GM23338 (cell line): ENCODE data around the gene ZNF106. TPM values are rescaled to one million over a fixed set of nuclear protein-coding genes. Genes with fewer than 3 reads are reported as not detected.
A peak's percentile ranks its signal among the peaks of the same experiment; 100 is the strongest.

Source experiments
- ATAC-seq: fragments of 200-7000 bp; cut with Tn5 transposase; 3 replicates; pipeline ENCODE4 v1.9.1; 2020
- DNase-seq: peaks from one replicate; pipeline ENCODE4 v3.0.0-alpha.2; 2015; ENCODE audit warnings: low spot score
- H2AFZ ChIP-seq: fragments of 200-600 bp; sonication (generic); 2 replicates; pipeline ENCODE4 v1.8.0; 2016; ENCODE audit warnings: antibody characterized with exemption, mild to moderate bottlenecking, moderate library complexity
- H3F3A ChIP-seq: fragments of 200-600 bp; sonication (generic); replicated peaks from 2 replicates; pipeline ENCODE4 v1.8.0; 2017; ENCODE audit warnings: antibody characterized with exemption, mixed run types, low read depth
- H3K27ac ChIP-seq: fragments of 200-600 bp; sonication (generic); 2 replicates; pipeline ENCODE4 v1.6.1; 2016; ENCODE audit warnings: low read depth
- H3K27me3 ChIP-seq: fragments of 200-600 bp; sonication (generic); 2 replicates; pipeline ENCODE4 v1.8.0; 2016; ENCODE audit warnings: mild to moderate bottlenecking, mixed run types, moderate library complexity; ENCODE audit not compliant: insufficient read depth
- H3K36me3 ChIP-seq: fragments of 200-600 bp; sonication (generic); 2 replicates; pipeline ENCODE4 v1.8.0; 2016; ENCODE audit warnings: mild to moderate bottlenecking; ENCODE audit not compliant: insufficient read depth
- H3K4me1 ChIP-seq: fragments of 200-600 bp; sonication (generic); 2 replicates; pipeline ENCODE4 v1.8.0; 2016; ENCODE audit warnings: mild to moderate bottlenecking, moderate library complexity; ENCODE audit not compliant: insufficient read depth
- H3K4me2 ChIP-seq: fragments of 200-600 bp; sonication (generic); 2 replicates; pipeline ENCODE4 v1.7.1; 2017; ENCODE audit warnings: mixed run types
- H3K4me3 ChIP-seq: fragments of 200-600 bp; sonication (generic); 2 replicates; pipeline ENCODE4 v1.6.1; 2016; ENCODE audit warnings: mixed run types
- H3K79me2 ChIP-seq: fragments of 200-600 bp; sonication (generic); replicated peaks from 2 replicates; pipeline ENCODE4 v1.8.0; 2017; ENCODE audit warnings: mild to moderate bottlenecking; ENCODE audit not compliant: insufficient read depth
- H3K9me2 ChIP-seq: fragments of 200-600 bp; sonication (generic); 2 replicates; pipeline ENCODE4 v1.8.0; 2017; ENCODE audit not compliant: insufficient read depth
- H4K20me1 ChIP-seq: fragments of 200-600 bp; sonication (generic); replicated peaks from 2 replicates; pipeline ENCODE4 v1.8.0; 2017; ENCODE audit warnings: mild to moderate bottlenecking; ENCODE audit not compliant: insufficient read depth
- H3K27ac Mint-ChIP-seq: 2 replicates; pipeline ENCODE4 v1.8.0; 2020; ENCODE audit warnings: inconsistent platforms, mild to moderate bottlenecking, moderate library complexity, mixed read lengths
- H3K27me3 Mint-ChIP-seq: 3 replicates; pipeline ENCODE4 v1.8.0; 2022; ENCODE audit warnings: low read depth, mild to moderate bottlenecking, moderate library complexity, mixed read lengths, inconsistent platforms; ENCODE audit not compliant: insufficient read depth, poor library complexity
- H3K36me3 Mint-ChIP-seq: 3 replicates; pipeline ENCODE4 v1.8.0; 2021; ENCODE audit warnings: low read depth, mild to moderate bottlenecking, inconsistent platforms, moderate library complexity, mixed read lengths
- H3K4me1 Mint-ChIP-seq: 3 replicates; pipeline ENCODE4 v1.8.0; 2020; ENCODE audit warnings: mild to moderate bottlenecking, inconsistent platforms, mixed read lengths
- H3K4me3 Mint-ChIP-seq: 3 replicates; pipeline ENCODE4 v1.8.0; 2021; ENCODE audit warnings: moderate library complexity, mild to moderate bottlenecking, inconsistent platforms, mixed read lengths
- H3K9me3 Mint-ChIP-seq: 3 replicates; pipeline ENCODE4 v1.8.0; 2020; ENCODE audit warnings: moderate library complexity, mild to moderate bottlenecking, inconsistent platforms, mixed read lengths
- CREB1 ChIP-seq: fragments of 250-450 bp; sonication (Bioruptor Pico); IDR thresholded peaks from 2 replicates; pipeline ENCODE4 v1.5.0; 2020; ENCODE audit warnings: low read depth, mild to moderate bottlenecking, moderate library complexity
- CTCF ChIP-seq, 2 experiments: fragments of 200-600 bp in 1 of 2; sonication (generic) in 1 of 2; conservative IDR thresholded peaks; 2 replicates each; pipeline versions ENCODE4 v1.5.1 to v1.6.1; 2016 to 2017; ENCODE audit warnings: antibody characterized with exemption in 2 of 2, low read depth in 2 of 2, mild to moderate bottlenecking in 2 of 2, moderate library complexity in 1 of 2
- EZH2 ChIP-seq: fragments of 200-600 bp; sonication (generic); IDR thresholded peaks from one replicate; pipeline ENCODE4 v1.8.0; 2017; ENCODE audit warnings: antibody characterized with exemption, mild to moderate bottlenecking, low read depth; ENCODE audit not compliant: unreplicated experiment
- EZH2phosphoT487 ChIP-seq: fragments of 200-600 bp; sonication (generic); IDR thresholded peaks from one replicate; pipeline ENCODE4 v1.8.1; 2018; ENCODE audit warnings: antibody characterized with exemption; ENCODE audit not compliant: unreplicated experiment
- JUNB ChIP-seq: IDR thresholded peaks from one replicate; pipeline ENCODE4 v1.6.1; 2016; ENCODE audit warnings: antibody characterized with exemption; ENCODE audit not compliant: unreplicated experiment
- NANOG ChIP-seq: IDR thresholded peaks from 2 replicates; pipeline ENCODE4 v1.6.1; 2016; ENCODE audit warnings: antibody characterized with exemption, borderline replicate concordance
- POLR2AphosphoS5 ChIP-seq: IDR thresholded peaks from 2 replicates; pipeline ENCODE4 v1.6.1; 2016; ENCODE audit warnings: antibody characterized with exemption, low read depth
- STAT1 ChIP-seq: IDR thresholded peaks from one replicate; pipeline ENCODE4 v1.6.1; 2016; ENCODE audit warnings: antibody characterized with exemption; ENCODE audit not compliant: unreplicated experiment
- ZNF114 ChIP-seq: fragments of 250-450 bp; sonication (Bioruptor Pico); IDR thresholded peaks from 2 replicates; pipeline ENCODE4 v1.5.0; 2020; ENCODE audit warnings: mild to moderate bottlenecking, moderate library complexity
- ZNF331 ChIP-seq: fragments of 250-450 bp; sonication (Bioruptor Pico); IDR thresholded peaks from 2 replicates; pipeline ENCODE4 v1.5.0; 2020; ENCODE audit warnings: low read depth, mild to moderate bottlenecking, moderate library complexity
- polyA plus RNA-seq: library from polyadenylated mRNA; unstranded; fragments of >200 nt; fragmentation: Nextera tagmentation; extraction: Ambion mirVana; gene quantifications from 2 replicates; pipeline ENCODE4 v1.2.1, GENCODE V29; 2016
- total RNA-seq: library from RNA; depleted of rRNA; stranded (reverse); fragments of >200 nt; shearing (Covaris generic); gene quantifications from 2 replicates; pipeline ENCODE4 v1.2.3, GENCODE V29; 2014
- TF ChIP-seq, protein P1 (sequence below): IDR thresholded peaks from one replicate; pipeline ENCODE4 v1.6.1; 2018; ENCODE audit warnings: antibody characterized with exemption; ENCODE audit not compliant: unreplicated experiment
- TF ChIP-seq, protein P2 (sequence below): fragments of 250-450 bp; sonication (Bioruptor Pico); IDR thresholded peaks from 2 replicates; pipeline ENCODE4 v1.5.0; 2020; ENCODE audit warnings: mild to moderate bottlenecking, moderate library complexity
- TF ChIP-seq, protein P3 (sequence below): IDR thresholded peaks from 2 replicates; pipeline ENCODE4 v1.6.1; 2016; ENCODE audit warnings: antibody characterized with exemption

The ZNF106 gene
- total and polyA plus RNA-seq, 2 experiments from 2014 or later, result 48.0 to 53.7 TPM

- ATAC-seq, result no peak
- no peak overlapping the region for H3K4me3 Mint-ChIP-seq
- H3K79me2 ChIP-seq, result peaks cover 77% of the 10 kb centered on the region
- no peaks in the 10 kb centered on the region for H3K27me3 ChIP-seq
- no peak overlapping the region for H3K4me3 ChIP-seq
- H3K36me3 ChIP-seq, result no peaks in the 10 kb centered on the region
- TF ChIP-seq, protein P1, sequence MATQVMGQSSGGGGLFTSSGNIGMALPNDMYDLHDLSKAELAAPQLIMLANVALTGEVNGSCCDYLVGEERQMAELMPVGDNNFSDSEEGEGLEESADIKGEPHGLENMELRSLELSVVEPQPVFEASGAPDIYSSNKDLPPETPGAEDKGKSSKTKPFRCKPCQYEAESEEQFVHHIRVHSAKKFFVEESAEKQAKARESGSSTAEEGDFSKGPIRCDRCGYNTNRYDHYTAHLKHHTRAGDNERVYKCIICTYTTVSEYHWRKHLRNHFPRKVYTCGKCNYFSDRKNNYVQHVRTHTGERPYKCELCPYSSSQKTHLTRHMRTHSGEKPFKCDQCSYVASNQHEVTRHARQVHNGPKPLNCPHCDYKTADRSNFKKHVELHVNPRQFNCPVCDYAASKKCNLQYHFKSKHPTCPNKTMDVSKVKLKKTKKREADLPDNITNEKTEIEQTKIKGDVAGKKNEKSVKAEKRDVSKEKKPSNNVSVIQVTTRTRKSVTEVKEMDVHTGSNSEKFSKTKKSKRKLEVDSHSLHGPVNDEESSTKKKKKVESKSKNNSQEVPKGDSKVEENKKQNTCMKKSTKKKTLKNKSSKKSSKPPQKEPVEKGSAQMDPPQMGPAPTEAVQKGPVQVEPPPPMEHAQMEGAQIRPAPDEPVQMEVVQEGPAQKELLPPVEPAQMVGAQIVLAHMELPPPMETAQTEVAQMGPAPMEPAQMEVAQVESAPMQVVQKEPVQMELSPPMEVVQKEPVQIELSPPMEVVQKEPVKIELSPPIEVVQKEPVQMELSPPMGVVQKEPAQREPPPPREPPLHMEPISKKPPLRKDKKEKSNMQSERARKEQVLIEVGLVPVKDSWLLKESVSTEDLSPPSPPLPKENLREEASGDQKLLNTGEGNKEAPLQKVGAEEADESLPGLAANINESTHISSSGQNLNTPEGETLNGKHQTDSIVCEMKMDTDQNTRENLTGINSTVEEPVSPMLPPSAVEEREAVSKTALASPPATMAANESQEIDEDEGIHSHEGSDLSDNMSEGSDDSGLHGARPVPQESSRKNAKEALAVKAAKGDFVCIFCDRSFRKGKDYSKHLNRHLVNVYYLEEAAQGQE, result no peak
- no peak for TF ChIP-seq ZNF114 (CRISPR knock-in tag)
- TF ChIP-seq NANOG, result no peak
- no peak for TF ChIP-seq ZNF331
- no peak for TF ChIP-seq CTCF (conservative IDR thresholded peaks at IDR 0.05; ENCODE audit: low read depth in 2 of 2)
- no peak for TF ChIP-seq STAT1
- TF ChIP-seq, protein P2, sequence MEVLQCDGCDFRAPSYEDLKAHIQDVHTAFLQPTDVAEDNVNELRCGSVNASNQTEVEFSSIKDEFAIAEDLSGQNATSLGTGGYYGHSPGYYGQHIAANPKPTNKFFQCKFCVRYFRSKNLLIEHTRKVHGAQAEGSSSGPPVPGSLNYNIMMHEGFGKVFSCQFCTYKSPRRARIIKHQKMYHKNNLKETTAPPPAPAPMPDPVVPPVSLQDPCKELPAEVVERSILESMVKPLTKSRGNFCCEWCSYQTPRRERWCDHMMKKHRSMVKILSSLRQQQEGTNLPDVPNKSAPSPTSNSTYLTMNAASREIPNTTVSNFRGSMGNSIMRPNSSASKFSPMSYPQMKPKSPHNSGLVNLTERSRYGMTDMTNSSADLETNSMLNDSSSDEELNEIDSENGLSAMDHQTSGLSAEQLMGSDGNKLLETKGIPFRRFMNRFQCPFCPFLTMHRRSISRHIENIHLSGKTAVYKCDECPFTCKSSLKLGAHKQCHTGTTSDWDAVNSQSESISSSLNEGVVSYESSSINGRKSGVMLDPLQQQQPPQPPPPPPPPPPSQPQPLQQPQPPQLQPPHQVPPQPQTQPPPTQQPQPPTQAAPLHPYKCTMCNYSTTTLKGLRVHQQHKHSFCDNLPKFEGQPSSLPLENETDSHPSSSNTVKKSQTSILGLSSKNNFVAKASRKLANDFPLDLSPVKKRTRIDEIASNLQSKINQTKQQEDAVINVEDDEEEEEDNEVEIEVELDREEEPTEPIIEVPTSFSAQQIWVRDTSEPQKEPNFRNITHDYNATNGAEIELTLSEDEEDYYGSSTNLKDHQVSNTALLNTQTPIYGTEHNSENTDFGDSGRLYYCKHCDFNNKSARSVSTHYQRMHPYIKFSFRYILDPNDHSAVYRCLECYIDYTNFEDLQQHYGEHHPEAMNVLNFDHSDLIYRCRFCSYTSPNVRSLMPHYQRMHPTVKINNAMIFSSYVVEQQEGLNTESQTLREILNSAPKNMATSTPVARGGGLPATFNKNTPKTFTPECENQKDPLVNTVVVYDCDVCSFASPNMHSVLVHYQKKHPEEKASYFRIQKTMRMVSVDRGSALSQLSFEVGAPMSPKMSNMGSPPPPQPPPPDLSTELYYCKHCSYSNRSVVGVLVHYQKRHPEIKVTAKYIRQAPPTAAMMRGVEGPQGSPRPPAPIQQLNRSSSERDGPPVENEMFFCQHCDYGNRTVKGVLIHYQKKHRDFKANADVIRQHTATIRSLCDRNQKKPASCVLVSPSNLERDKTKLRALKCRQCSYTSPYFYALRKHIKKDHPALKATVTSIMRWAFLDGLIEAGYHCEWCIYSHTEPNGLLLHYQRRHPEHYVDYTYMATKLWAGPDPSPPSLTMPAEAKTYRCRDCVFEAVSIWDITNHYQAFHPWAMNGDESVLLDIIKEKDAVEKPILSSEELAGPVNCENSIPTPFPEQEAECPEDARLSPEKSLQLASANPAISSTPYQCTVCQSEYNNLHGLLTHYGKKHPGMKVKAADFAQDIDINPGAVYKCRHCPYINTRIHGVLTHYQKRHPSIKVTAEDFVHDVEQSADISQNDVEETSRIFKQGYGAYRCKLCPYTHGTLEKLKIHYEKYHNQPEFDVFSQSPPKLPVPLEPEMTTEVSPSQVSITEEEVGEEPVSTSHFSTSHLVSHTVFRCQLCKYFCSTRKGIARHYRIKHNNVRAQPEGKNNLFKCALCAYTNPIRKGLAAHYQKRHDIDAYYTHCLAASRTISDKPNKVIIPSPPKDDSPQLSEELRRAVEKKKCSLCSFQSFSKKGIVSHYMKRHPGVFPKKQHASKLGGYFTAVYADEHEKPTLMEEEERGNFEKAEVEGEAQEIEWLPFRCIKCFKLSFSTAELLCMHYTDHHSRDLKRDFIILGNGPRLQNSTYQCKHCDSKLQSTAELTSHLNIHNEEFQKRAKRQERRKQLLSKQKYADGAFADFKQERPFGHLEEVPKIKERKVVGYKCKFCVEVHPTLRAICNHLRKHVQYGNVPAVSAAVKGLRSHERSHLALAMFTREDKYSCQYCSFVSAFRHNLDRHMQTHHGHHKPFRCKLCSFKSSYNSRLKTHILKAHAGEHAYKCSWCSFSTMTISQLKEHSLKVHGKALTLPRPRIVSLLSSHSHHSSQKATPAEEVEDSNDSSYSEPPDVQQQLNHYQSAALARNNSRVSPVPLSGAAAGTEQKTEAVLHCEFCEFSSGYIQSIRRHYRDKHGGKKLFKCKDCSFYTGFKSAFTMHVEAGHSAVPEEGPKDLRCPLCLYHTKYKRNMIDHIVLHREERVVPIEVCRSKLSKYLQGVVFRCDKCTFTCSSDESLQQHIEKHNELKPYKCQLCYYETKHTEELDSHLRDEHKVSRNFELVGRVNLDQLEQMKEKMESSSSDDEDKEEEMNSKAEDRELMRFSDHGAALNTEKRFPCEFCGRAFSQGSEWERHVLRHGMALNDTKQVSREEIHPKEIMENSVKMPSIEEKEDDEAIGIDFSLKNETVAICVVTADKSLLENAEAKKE (CRISPR knock-in tag), result no peak
- no peak for TF ChIP-seq CREB1 (CRISPR knock-in tag)
- no peak for TF ChIP-seq EZH2
- TF ChIP-seq JUNB, result no peak
- no peak for TF ChIP-seq EZH2phosphoT487
- TF ChIP-seq, protein P3, sequence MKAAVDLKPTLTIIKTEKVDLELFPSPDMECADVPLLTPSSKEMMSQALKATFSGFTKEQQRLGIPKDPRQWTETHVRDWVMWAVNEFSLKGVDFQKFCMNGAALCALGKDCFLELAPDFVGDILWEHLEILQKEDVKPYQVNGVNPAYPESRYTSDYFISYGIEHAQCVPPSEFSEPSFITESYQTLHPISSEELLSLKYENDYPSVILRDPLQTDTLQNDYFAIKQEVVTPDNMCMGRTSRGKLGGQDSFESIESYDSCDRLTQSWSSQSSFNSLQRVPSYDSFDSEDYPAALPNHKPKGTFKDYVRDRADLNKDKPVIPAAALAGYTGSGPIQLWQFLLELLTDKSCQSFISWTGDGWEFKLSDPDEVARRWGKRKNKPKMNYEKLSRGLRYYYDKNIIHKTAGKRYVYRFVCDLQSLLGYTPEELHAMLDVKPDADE, result no peak
- no peak for TF ChIP-seq POLR2AphosphoS5
- H2AFZ ChIP-seq, result no peak overlapping the region
- no peaks in the 10 kb centered on the region for H3F3A ChIP-seq
- no peaks in the 10 kb centered on the region for H3K9me3 Mint-ChIP-seq
- no peaks in the 10 kb centered on the region for H3K9me2 ChIP-seq
- no peak overlapping the region for H3K27ac Mint-ChIP-seq
- peaks cover 30% of the 10 kb centered on the region for H3K4me1 Mint-ChIP-seq
- no peak overlapping the region for H3K27ac ChIP-seq
- H3K27me3 Mint-ChIP-seq, result peaks cover 11% of the 10 kb centered on the region
- H3K36me3 Mint-ChIP-seq, result peaks cover 8% of the 10 kb centered on the region; the same call in 1 of the 3 replicates
- H3K4me1 ChIP-seq, result peaks cover 40% of the 10 kb centered on the region
- no peak for DNase-seq
- H3K4me2 ChIP-seq, result 0 out of 2 replicates have a peak overlapping the region, but pooled peaks have one; percentile 15
- H4K20me1 ChIP-seq, result peaks cover 12% of the 10 kb centered on the region; the same call in 1 of the 2 replicates
Measured at GRCh38 chr15:42498212-42499068, 7.5 kb upstream of the ZNF106 start.
